Tibial nerve (tissue), 4 donors: ENCODE measurements around the gene EDEM3. TPM values are rescaled to one million over a fixed set of nuclear protein-coding genes. Genes with fewer than 3 reads are reported as not detected.

Experiments used
- DNase-seq, 2 donors: peaks; one replicate each; pipeline ENCODE4 v3.0.0-alpha.2; 2019; ENCODE audit warnings: low spot score in 2 of 2
- H3K27ac ChIP-seq, 4 donors: fragments of 200-600 bp; sonication (generic) in 3 of 4; one replicate each; pipeline ENCODE4 v1.5.1; 2017 to 2019; ENCODE audit warnings: mild to moderate bottlenecking in 1 of 4
- H3K27me3 ChIP-seq, 2 donors: fragments of 200-600 bp; sonication (generic) in 1 of 2; one replicate each; pipeline versions ENCODE4 v1.5.1 to v1.6.0; 2017 to 2019
- H3K36me3 ChIP-seq, 3 donors: fragments of 200-600 bp; sonication (generic); one replicate each; pipeline ENCODE4 v1.5.1; 2018 to 2019
- H3K4me1 ChIP-seq, 4 donors: fragments of 200-600 bp; sonication (generic) in 3 of 4; one replicate each; pipeline ENCODE4 v1.5.1; 2017 to 2019
- H3K4me3 ChIP-seq, 4 donors: fragments of 200-600 bp; sonication (generic) in 3 of 4; one replicate each; pipeline ENCODE4 v1.5.1; 2017 to 2019; ENCODE audit warnings: mild to moderate bottlenecking in 1 of 4, moderate library complexity in 1 of 4
- H3K9me3 ChIP-seq, 4 donors: fragments of 200-600 bp; sonication (generic) in 3 of 4; one replicate each; pipeline ENCODE4 v1.5.1; 2017 to 2019
- EP300 ChIP-seq, 2 donors: sonication (generic); formaldehyde crosslinking; IDR thresholded peaks; one replicate each; pipeline ENCODE4 v1.6.1; 2017; ENCODE audit warnings: antibody characterized with exemption in 2 of 2, mild to moderate bottlenecking in 1 of 2
- POLR2A ChIP-seq, 2 donors: fragments of 450-650 bp; IDR thresholded peaks; one replicate each; pipeline ENCODE4 v1.6.1; 2017; ENCODE audit warnings: antibody characterized with exemption in 2 of 2, mild to moderate bottlenecking in 2 of 2, moderate library complexity in 2 of 2
- WGBS, 2 donors: methylation state at CpG; one replicate each; pipeline ENCODE4 v1.1.5; 2018; 5-methylcytosine and 5-hydroxymethylcytosine counted together
- total RNA-seq, 4 donors: library from RNA; depleted of rRNA; stranded (reverse); fragments of >200 nt; gene quantifications; one replicate each; pipeline ENCODE4 v1.1.0, GENCODE V29; 2016
- TF ChIP-seq, protein P1 (sequence below), 5 experiments: fragments of 200-600 bp in 3 of 5; fragments of 450-650 bp in 2 of 5; sonication (generic) in 3 of 5; IDR thresholded peaks; one replicate each; pipeline ENCODE4 v1.5.1; 2016 to 2019; ENCODE audit warnings: antibody characterized with exemption in 5 of 5, mild to moderate bottlenecking in 3 of 5, moderate library complexity in 2 of 5

The EDEM3 gene
- total RNA-seq, 4 donors from 2014 or later: 33.0 to 57.3 (median 39.0) TPM

DNA sequence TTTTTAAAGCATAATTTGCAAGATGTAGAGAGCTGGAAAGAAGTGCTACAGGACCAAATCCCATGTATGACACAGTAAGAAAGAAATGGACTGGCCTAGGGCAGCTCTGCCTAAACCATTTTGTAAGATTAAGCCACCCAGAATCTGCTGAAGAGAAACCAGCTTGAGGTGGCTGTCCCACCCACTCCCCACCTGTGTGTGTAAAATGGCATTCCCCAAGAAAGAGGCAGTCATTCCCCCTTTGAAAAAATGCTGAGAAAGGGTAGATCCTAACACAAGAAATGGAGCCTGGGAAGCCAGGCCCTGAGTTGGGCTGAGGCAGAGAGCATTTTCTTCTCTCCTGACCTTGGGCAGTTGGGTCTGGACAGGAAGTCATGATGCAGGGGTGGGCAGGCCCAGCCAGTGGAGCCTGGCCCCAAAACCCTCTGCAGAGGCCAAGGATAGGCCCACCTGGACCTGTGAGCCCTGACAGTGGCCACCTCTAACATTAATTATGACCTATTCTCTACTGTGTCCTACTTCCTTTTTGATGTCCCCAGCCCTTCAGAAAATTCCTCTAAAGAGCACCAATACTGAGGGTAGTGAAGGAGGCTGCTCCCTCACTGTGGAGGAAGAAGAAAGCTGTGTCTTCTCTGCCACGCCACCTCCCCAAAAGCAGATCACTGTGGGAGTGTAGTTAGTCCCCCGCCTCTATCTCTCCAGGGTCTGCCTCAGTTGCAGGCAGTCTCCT, 94.0 kb downstream of the EDEM3 start:
- Histone ChIP-seq H3K27ac (peak overlapping the region in 1 of 4 donors; percentile 50), H3K4me3 (no peak overlapping the region), H3K36me3 (no peaks in the 10 kb centered on the region), H3K9me3 (no peaks in the 10 kb centered on the region), H3K4me1 (peaks cover 0 to 30% (median 4%) of the 10 kb centered on the region in 4 donors), H3K27me3 (no peaks in the 10 kb centered on the region)
- TF ChIP-seq, protein P1, sequence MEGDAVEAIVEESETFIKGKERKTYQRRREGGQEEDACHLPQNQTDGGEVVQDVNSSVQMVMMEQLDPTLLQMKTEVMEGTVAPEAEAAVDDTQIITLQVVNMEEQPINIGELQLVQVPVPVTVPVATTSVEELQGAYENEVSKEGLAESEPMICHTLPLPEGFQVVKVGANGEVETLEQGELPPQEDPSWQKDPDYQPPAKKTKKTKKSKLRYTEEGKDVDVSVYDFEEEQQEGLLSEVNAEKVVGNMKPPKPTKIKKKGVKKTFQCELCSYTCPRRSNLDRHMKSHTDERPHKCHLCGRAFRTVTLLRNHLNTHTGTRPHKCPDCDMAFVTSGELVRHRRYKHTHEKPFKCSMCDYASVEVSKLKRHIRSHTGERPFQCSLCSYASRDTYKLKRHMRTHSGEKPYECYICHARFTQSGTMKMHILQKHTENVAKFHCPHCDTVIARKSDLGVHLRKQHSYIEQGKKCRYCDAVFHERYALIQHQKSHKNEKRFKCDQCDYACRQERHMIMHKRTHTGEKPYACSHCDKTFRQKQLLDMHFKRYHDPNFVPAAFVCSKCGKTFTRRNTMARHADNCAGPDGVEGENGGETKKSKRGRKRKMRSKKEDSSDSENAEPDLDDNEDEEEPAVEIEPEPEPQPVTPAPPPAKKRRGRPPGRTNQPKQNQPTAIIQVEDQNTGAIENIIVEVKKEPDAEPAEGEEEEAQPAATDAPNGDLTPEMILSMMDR (IDR thresholded peaks at IDR 0.05): no peak
- TF ChIP-seq EP300 (IDR thresholded peaks at IDR 0.05) (no peak), POLR2A (IDR thresholded peaks at IDR 0.05) (no peak)
- WGBS, 2 donors: 94% methylated on average over 2 of the region's 2 CpGs
- no peak for DNase-seq

DNA sequence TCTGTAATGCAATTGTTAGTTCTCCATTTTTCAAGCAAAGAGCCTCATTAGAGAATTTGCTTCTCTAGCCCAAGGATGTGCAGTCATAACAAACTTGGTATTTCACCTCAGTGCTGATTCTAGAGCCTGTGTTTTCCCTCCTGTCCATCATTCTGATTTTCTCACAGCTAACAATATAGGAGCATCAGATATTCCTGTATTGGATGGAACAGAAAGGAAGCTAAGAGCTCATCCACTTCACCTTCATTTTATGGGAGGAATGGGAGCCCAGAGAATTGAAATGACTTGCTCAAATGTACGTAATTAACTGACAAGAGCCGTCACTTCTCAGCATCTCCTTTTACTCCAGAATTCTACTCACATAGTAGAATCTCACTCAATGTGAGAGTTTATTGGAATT, 96.6 kb downstream of the EDEM3 start:
- 95 to 99% methylated on average over 2 of the region's 2 CpGs for WGBS, 2 donors
- TF ChIP-seq POLR2A (IDR thresholded peaks at IDR 0.05) (no peak), EP300 (IDR thresholded peaks at IDR 0.05) (no peak)
- TF ChIP-seq, protein P1 (IDR thresholded peaks at IDR 0.05): no peak
- Histone ChIP-seq H3K4me1 (peaks cover 0 to 15% (median 0%) of the 10 kb centered on the region in 4 donors), H3K36me3 (no peaks in the 10 kb centered on the region), H3K27ac (no peak overlapping the region), H3K27me3 (no peaks in the 10 kb centered on the region), H3K9me3 (no peaks in the 10 kb centered on the region), H3K4me3 (no peak overlapping the region)
- DNase-seq: no peak

DNA sequence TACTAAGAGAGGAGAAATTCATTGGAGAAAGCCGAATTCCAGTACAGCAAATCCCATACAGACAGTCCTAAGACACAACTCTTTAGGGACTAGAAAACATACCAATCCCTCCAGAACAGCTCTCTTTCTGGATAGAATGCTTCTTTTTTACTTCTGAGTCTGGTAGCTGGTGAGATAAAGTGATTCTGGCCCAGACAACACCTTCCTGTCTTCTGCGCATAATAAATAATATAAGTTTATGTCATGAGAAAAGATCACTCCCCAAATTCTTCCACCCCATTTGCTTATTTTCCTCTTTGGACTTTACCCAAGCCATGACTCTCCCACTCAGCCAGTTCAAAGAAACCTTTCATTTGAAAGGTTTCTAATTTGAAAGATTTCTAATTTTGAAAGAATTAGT, 98.4 kb downstream of the EDEM3 start:
- H3K4me1 ChIP-seq: peaks cover 0 to 15% (median 0%) of the 10 kb centered on the region in 4 donors
- peaks cover 0 to 3% (median 0%) of the 10 kb centered on the region in 4 donors for H3K9me3 ChIP-seq
- peak overlapping the region in 2 of 4 donors; percentile 52 to 86 for H3K27ac ChIP-seq
- no peak overlapping the region for H3K4me3 ChIP-seq
- DNase-seq: no peak
- H3K36me3 ChIP-seq: no peaks in the 10 kb centered on the region
- H3K27me3 ChIP-seq: no peaks in the 10 kb centered on the region
- 47 to 52% methylated on average over 2 of the region's 2 CpGs for whole genome bisulfite sequencing, 2 donors
- TF ChIP-seq, protein P1 (IDR thresholded peaks at IDR 0.05): no peak
- no peak for TF ChIP-seq EP300 (IDR thresholded peaks at IDR 0.05)
- no peak for TF ChIP-seq POLR2A (IDR thresholded peaks at IDR 0.05)

DNA sequence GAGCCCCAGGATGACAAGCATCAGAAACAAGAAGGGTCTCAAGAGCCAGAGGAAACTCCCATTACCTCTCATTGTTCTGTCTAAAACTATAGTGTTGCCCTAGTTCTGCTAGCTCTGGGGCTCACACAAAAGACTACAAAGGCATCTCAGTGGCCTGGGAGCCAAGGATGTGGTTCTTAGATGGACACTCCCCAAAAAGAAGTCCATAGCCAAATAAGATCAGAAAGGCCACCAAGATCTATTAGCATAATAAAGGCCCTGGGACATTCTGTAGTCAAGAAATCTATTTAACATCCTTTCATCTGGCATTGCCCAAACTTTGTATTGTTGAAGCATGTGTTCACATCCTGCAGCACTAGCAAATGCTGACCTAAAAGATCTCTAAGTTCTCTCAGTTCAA, 99.5 kb downstream of the EDEM3 start:
- no peak for DNase-seq
- no peak overlapping the region for H3K4me3 ChIP-seq
- H3K27ac ChIP-seq: peak overlapping the region in 2 of 4 donors; percentile 36 to 86
- peaks cover 0 to 10% (median 0%) of the 10 kb centered on the region in 4 donors for H3K4me1 ChIP-seq
- H3K27me3 ChIP-seq: no peaks in the 10 kb centered on the region
- peaks cover 0 to 3% (median 0%) of the 10 kb centered on the region in 4 donors for H3K9me3 ChIP-seq
- TF ChIP-seq EP300 (IDR thresholded peaks at IDR 0.05): no peak
- TF ChIP-seq, protein P1 (IDR thresholded peaks at IDR 0.05): no peak
- TF ChIP-seq POLR2A (IDR thresholded peaks at IDR 0.05): no peak
- no peaks in the 10 kb centered on the region for H3K36me3 ChIP-seq

DNA sequence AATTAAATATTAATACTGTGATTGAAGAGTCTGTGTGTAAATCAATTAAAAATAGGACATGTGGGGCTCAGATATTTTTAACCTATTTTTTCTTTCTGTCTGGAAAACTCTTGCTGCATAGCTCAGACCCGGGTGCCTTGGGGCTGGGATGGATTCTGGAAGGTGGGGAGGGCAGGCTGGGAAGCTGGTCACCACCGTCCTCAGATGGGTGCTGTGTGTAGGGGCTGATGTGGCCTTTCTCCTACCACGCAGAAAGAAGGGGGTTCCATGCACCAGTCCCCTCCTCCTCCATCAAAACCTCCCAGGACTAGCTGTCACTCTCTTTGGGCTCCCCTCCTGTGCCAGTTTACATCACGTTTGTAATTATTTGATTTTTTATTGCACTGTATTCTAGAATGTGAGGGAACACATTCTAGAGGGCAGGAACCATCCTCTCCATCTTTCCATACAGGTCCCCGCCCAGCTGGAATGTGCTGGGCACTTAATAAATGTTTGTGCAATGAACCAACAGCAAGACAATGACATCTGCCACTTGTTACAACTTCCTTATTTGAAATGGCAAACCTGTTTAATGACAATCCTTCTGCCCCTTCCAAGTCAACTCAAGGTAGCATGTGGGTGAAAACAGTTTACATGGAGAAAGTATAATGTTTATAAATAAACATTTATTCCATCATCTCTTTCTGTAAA, 104.3 kb downstream of the EDEM3 start:
- Histone ChIP-seq H3K27me3 (no peaks in the 10 kb centered on the region), H3K36me3 (no peaks in the 10 kb centered on the region), H3K4me3 (no peak overlapping the region), H3K4me1 (peaks cover 0 to 22% (median 0%) of the 10 kb centered on the region in 4 donors), H3K9me3 (peaks cover 0 to 3% (median 0%) of the 10 kb centered on the region in 4 donors), H3K27ac (no peak overlapping the region)
- 74 to 80% methylated on average over 5 of the region's 5 CpGs for WGBS, 2 donors
- DNase-seq: no peak
- TF ChIP-seq, protein P1 (IDR thresholded peaks at IDR 0.05): no peak
- TF ChIP-seq EP300 (IDR thresholded peaks at IDR 0.05): no peak
- TF ChIP-seq POLR2A (IDR thresholded peaks at IDR 0.05): no peak
